Measurements from ENCODE around the gene SLC1A3.

SLC1A3 gene

GRCh38 chr5:36658038-36658756, 51.8 kb downstream of the SLC1A3 start:
- DNase-seq: no peak

DNA sequence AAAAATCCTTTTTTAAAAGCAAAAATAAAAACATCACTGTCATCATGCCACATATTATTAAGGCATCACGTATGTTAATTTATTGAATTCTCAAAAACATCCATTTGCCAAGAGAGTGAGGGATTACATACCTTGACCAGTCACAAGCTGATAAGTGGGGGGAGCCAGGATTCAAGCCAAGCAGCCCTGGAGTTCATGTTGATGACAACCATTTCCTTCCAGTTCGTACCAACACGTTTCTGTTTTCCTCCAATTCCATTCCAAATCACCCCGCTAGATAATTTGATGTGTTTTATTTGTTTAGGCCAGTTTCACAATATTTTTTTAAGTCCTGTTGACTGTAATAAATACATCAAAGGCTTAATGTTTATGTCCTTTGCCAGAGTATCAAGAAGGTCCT, 53.0 kb downstream of the SLC1A3 start:
- DNase-seq: no peak

GRCh38 chr5:36660397-36661049, 54.1 kb downstream of the SLC1A3 start:
- DNase-seq: no peak

GRCh38 chr5:36661456-36662220, 55.2 kb downstream of the SLC1A3 start:
- no peak for DNase-seq

DNA sequence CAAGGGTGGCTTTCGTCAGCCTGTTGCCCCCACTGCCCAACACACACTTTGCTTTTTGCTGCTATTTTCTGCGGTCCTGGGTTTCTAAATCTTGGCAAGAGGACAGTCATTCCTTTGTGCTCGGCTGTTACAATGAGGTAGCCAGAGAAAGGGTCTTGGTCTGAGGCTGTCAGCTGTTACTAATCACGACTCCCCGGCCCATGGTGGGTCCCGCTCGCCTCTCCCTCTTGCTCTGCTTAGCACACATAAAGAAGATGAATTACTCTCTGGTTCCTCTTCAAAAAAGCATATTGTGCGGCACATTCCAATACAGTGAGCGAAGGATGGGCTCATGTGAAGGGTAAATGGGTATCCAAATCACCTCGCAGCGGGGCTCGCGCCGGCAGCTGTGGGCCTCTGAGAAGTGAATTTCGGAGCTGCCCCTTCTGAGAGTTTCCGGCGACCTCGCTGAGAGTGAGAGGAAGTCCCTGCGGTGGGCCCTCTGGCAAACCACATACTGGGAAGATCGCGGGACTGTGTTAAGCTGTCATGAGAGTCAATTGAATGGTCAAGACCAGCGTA, 56.0 kb downstream of the SLC1A3 start:
- no peak for DNase-seq

- DNase-seq: no peak
Observed at GRCh38 chr5:36664766-36665165, 58.4 kb downstream of the SLC1A3 start.

GRCh38 chr5:36665628-36666027, 59.2 kb downstream of the SLC1A3 start:
- no peak for DNase-seq

- no peak for DNase-seq
Observed at GRCh38 chr5:36666274-36666673, 59.9 kb downstream of the SLC1A3 start.

DNA sequence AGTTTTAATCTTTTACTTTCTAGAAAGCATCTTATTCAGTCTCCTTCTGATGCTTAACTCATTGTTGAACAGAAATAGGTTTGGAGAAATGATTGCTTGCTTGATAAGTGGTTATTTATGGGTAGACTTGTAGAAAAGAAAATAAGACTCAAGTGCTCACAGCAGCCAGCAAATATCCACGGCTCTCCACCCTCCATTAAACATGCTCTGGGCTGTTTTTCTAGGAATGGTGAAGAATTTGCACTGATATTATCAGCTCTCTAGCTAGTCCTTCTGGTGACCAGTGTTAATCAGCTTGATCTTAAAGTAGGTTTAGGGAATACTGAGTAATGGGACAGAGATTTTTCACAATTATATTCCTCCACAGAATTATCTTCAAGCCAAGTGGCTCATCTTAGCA, 60.6 kb downstream of the SLC1A3 start:
- DNase-seq: no peak

DNA sequence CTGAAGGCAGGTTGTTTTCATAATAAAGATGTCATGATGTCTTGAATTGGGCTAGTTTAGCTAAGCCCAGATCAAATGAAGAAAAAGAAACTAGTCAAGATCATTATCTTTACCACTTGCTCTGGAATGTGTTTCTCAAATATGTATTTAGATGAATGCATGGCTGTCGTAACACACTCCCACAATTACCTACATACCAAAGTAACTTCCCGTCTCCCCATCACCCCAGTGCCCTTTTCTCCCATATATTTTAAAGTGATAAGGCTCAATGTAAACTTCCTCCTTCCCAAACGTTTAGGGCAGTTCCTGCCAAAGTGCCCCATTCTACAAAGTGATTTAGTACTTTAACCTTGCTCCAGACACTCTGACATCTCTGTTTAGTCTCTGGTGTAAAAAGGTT, 61.4 kb downstream of the SLC1A3 start:
- DNase-seq: no peak

- no peak for DNase-seq
Observed at GRCh38 chr5:36669015-36669651, 62.7 kb downstream of the SLC1A3 start.

- no peak for DNase-seq
Observed at GRCh38 chr5:36670548-36670947, 64.1 kb downstream of the SLC1A3 start.

GRCh38 chr5:36675282-36675681, 68.9 kb downstream of the SLC1A3 start:
- no peak for DNase-seq

GRCh38 chr5:36679221-36679989, 73.0 kb downstream of the SLC1A3 start:
- DNase-seq: no peak

GRCh38 chr5:36680066-36680465, 73.7 kb downstream of the SLC1A3 start:
- DNase-seq: no peak

GRCh38 chr5:36681711-36682110, 75.3 kb downstream of the SLC1A3 start:
- DNase-seq: no peak

- DNase-seq: no peak
Observed at GRCh38 chr5:36682499-36682898, 76.1 kb downstream of the SLC1A3 start.

DNA sequence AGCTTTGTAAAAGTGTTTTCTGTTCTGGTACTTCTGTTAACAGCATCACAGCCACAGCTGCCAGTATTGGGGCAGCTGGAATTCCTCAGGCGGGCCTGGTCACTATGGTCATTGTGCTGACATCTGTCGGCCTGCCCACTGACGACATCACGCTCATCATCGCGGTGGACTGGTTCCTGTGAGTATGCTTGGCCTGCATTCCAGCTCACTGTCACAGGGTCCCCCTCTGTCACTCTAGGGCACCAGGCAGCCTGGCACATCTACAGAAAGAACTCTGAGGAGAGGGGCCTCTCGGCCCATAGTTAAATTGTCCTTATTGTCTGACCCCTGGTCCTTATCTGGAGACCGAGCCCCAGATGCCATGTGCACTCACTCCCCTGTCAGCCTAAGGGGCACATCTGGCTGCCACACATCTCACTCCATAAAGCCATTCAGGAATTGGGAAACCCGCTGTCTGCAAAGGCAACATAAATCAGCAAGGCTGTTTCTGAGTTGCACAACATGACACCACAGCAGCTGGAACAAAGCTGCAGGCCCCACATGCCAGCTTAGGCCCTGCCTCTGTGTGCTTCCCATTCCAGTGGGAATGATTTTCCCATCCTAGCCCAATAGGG, 77.5 kb downstream of the SLC1A3 start:
- DNase-seq: no peak

DNA sequence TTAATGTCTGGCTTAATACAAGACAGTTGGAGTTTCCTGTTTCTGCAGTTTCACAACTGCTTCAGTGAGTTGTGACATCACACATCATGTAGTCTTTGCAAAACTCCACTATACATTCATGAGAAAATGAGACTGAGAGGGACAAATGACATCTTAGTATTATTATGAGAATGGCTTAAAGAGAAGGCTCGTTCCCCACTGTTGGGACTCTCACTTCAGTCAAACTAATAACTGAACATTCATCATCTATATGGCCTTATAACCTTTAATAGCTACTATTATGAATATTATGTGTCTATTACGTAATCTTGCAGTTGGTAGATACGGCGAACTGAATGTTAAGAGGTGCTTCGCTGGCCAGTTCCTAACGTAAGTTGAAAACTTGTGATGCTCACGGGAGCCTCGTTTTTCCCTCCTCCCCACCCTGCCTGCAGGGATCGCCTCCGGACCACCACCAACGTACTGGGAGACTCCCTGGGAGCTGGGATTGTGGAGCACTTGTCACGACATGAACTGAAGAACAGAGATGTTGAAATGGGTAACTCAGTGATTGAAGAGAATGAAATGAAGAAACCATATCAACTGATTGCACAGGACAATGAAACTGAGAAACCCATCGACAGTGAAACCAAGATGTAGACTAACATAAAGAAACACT, 79.4 kb downstream of the SLC1A3 start:
- DNase-seq: no peak

GRCh38 chr5:36686881-36687280, 80.5 kb downstream of the SLC1A3 start:
- no peak for DNase-seq

DNA sequence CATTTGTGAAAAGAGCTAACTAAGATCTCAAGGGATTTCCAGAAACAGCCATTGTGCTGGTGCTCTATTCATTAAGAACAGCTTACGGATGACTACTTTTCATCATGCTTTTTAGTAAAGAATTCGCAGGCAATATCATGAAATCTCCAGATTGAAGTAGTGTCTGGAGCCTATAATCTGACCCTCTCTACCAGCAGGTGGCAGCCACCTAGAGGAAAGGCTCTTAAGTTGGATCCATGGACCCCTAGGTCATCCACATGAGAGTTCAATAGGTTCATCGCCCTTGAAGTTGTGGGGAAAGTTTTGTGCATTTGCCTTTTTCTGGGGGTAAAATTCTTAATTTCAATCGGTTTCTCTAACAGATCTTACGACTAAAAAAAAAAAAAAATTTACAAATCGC, 82.3 kb downstream of the SLC1A3 start:
- DNase-seq: peak; percentile 8
